Activated T-helper 1 cell treated with anti-CD3 and anti-CD28 coated beads, Interleukin-2, amount 50 U/mL, for 16 hours (primary cell): Measurements from ENCODE around the gene HIVEP2.

Source experiments
- DNase-seq, 2 donors: peaks; one replicate each; pipeline ENCODE4 v3.0.0-alpha.2; 2020; ENCODE audit warnings: low read depth in 1 of 2, low spot score in 1 of 2

HIVEP2 gene

GRCh38 chr6:142707255-142707654 lies 237.7 kb downstream of the HIVEP2 start:
- no peak for DNase-seq

- DNase-seq, result no peak
These were observed 238.8 kb downstream of the HIVEP2 start for GRCh38 chr6:142706210-142706609.

- no peak for DNase-seq
These were observed 239.9 kb downstream of the HIVEP2 start for GRCh38 chr6:142705054-142705453.

DNA sequence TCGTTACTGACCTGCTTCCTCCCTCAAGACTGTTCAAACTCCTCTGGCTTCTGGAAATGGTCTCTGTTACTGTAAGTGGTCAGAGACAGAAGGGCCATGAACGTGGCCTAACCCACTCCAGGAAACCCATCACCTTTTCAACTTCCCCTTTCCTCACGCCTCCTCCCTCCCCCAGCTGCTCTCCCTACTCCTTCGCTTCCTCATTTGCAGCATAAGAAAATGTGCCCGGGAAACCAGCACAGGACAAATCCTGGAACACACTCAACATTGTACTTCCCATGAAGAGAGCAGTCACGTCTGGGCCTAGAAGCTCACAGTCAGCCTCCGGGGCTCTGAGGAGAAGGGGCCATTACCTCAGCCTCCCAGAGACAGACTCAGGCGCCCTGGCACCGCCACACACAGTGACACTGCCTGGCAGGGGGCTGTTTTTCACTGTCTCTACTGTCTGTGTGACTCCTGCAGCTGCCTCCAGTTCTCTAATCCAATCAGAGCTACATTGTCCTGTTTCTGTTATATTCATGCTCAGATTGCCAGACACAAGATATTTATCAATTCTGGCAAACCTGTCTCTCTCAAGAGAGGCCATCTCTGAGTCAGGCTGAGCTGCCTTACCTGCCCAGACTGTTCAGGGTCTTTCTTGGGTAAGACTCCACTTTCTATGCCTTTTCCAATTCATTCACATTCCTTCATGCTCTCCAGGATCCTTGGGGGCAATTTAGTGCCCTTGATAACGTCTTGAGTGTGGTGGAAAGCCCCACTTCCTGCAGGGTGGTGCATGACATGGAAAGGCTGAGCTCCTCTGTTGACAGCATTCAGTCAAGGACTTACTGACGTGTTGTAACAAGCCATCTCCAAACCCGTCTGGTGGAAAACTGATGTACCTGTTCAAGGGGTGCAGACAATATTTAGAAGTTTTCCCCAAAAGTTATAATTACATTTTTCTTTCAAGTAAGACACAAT lies 242.2 kb downstream of the HIVEP2 start:
- no peak for DNase-seq
